Measurements from ENCODE around the gene PCGF1. TPM values are rescaled to one million over a fixed set of nuclear protein-coding genes. Genes with fewer than 3 reads are reported as not detected.

PCGF1 gene
- total RNA-seq: 7.0 and 8.3 TPM in 2 replicates

DNA sequence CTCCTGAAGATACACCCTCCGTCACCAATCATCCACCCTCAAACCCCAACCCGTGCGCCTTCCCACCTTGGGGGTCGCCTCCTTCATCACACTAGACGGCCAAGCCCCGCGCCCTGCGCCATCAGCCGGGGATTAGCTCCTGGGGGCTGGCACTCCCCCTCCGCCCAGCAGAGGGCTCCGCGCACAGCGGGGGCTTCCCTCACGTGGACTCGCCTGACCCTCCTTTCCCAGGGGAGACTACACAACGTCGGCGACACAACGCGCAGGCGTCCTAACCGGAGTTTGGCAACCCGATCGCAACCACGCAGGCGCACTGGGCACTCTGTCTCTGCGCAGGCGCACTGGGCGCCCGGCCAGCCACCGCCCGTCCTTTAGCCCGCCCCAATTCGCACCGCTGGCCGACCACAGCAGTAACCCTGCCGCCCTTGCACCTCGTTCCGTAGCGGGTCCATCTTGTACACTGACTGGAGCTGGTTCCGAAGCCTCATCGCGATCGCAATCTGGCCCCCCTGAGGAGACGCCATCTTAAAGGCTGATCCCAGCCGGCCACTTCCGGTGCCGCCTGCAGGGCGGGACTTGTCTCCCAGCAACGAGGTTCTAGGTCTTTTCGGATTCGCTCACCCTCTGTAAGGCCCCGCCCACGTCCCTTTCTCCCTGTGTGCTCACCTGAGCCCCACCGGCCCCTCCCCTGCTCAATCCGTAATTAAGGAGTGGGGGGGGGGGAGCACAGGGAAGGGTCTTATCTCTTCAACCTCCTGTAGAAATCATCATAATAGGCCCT, at the start of gene PCGF1:
Gene PCGF1 (minus strand): TSS at position 551 of the 781 bp plus-strand sequence. CDS start 27 bp downstream, at position 524.
- peak; percentile 97 to 98 for DNase-seq (ENCODE audit: low read depth in 2 of 2)

DNA sequence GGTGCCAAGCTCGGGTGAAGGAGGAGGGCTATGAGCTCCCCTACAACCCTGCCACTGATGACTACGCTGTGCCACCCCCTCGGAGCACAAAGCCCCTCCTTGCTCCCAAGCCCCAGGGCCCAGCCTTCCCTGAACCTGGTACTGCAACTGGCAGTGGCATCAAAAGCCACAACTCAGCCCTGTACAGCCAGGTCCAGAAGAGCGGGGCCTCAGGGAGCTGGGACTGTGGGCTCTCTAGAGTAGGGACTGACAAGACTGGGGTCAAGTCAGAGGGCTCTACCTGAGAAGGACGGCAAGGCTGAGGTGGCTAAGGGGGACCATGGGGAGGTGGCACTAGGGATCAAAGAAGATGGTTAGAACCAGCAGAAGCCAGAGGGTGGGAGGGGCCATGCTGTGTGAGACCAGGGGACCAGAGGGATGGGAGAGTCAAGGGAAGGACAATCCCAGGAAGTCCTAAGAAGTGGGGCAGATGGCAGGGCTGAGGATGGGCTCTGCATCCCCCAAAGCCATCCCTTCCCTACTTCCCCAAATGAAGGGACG, 49.4 kb upstream of the PCGF1 start:
- DNase-seq (ENCODE audit: low read depth in 2 of 2): no peak

DNA sequence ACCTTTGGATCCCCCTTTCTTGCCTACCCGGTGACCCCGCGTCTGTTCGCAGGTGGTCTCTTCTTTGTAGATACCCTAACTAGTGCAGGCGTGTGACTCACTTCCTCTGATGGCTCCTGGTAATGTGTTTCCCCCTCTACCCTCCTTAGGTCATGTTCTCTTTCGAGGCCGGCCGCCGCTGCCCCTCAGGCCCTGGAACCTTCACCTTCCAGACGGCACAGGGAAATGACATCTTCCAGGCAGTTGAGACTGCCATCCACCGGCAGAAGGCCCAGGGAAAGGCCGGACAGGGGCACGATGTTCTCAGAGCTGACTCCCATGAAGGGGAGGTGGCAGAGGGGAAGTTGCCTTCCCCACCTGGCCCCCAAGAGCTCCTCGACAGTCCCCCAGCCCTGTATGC, 48.7 kb upstream of the PCGF1 start:
- no peak for DNase-seq (ENCODE audit: low read depth in 2 of 2)

DNA sequence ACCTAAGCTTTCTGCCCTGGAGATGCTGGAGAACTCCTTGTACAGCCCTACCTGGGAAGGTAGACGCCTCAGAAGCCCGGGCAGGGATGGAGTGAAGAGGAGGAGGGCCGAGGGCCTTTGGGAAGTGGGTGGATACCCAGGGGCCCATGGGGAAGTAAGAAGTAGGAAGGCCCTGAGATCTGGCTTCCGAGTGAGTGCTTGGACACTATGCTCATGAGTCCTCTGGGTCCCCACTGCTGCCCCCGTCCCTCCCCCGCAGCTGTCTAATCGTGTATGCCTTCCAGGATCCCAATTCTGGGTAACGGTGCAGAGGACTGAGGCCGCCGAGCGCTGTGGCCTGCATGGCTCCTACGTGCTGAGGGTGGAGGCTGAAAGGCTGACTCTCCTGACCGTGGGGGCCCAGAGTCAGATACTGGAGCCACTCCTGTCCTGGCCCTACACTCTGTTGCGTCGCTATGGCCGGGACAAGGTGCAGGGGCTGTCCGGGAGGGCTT, 48.2 kb upstream of the PCGF1 start:
- DNase-seq (ENCODE audit: low read depth in 2 of 2): no peak

DNA sequence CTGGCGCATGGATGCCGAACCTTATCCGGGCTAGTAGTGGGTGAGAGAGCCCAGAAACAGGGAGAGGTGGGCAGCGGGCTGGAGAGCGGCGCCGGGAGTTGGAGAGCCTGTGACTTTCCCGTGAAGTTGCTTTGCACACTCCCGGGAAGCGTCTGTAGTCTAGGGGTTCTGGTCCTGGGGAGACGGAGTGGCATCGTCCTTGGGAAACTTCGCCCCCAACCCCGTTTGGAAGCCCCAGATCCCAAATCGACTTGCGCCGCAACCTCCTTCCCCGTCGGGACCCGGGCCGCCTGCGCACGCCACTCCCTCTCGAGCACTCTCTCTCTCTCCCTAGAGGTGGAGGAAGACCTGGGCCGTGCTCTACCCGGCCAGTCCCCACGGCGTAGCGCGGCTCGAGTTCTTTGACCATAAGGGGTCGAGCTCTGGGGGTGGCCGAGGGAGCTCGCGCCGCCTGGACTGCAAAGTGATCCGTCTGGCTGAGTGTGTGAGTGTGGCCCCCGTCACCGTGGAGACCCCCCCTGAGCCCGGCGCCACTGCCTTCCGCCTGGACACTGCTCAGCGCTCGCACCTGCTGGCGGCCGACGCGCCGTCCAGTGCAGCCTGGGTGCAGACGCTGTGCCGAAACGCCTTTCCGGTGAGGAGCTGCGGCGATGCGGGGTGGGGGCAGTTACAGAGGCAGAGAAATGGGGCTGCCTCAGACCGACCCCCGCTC, 47.5 kb upstream of the PCGF1 start:
- DNase-seq (ENCODE audit: low read depth in 2 of 2): peak; percentile 39 to 57

DNA sequence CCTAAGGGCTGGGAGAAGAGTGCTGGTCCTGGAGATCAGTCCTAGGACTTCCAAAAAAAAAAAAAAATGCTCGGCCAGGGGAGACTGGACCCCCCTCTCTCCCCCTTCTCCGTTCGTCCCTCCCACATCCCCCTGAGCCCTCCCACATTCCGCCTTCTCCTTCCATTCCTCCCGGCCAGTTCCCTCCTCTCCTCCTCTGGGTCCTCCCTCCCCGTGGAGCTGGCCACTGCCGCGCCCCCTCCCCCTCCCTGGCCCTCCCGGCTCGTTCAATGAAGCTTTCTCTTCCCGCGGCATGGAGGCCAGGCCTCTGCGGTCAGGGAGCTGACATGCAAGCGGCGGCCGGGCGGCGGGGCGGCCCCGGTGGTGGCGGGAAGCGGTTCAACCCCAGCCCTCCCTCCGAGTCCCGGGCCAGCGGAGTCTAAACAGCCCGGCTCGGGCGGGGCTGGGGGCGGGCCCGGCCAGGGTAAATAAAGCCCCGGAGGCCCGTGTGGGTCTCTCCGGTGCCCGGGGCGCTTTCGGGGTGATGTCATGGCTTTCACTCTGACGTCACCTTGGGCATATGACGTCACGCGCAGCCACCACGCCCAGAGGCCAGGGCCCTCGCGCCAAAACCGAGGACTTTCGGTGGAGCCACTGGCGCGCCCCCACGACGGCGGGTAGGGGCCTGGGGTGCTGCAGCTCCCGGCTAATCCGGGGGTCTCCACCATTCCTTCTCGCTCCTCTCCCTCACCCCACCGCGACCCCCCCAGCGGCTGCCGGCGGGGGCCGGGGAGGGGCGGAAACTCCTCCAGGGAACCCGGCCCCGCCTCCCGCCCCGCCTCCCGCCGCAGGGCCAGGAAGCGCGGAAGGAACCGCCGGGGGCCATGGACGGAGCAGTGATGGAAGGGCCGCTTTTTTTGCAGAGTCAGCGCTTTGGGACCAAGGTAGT, 46.7 kb upstream of the PCGF1 start, which contains the start of the genes DOK1 and LOXL3:
Gene DOK1 (plus strand): TSS at position 829 of the 928 bp plus-strand sequence. CDS start 35 bp downstream, at position 864.
Gene LOXL3 (minus strand): TSS at position 51 of the 928 bp plus-strand sequence. CDS start 1,308 bp downstream, outside the sequence.
- DNase-seq (ENCODE audit: low read depth in 2 of 2): peak; percentile 70 to 84

DNA sequence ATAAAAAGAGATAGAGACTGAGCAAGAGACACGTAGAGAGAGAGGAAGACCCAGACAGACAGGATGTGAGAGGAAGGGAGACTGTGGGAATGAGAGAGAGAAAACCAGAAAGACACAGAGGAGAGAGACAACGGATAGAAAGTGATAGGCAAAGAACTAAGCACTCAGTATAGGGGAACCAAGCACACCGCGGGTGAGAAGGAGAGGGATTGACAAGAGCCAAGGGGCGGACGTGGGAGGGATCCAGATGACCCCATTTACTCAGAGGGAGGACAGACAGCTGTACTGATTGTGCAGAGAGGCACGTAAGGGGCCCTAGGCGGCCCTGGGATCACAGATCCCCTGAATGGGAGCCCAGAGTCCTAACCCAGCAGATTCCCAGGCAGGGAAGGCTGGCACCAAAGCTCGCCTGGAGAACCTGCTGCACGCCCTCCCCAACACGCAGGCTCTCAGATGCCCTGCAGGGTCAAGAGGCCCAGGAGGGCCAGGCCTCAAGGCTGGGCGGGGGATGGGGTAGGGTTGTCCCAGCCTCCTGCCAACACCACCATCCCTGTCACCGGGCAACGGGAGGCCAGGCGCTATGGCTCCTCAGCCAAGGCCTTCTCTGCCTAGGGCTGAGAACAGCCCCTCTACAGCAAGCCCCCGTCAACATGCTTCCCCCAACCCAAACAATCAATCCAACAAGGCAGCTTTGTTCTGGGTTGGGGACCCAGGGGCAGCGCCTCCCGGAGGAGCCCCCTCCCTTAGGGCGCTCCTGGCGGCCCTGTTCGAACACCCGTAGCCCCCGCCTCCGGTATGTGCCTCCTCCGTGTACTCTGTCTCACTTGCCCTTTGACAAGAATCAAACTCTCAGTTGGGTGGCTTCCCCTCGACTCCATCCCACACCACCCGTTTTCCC, 45.7 kb upstream of the PCGF1 start:
- no peak for DNase-seq (ENCODE audit: low read depth in 2 of 2)

DNA sequence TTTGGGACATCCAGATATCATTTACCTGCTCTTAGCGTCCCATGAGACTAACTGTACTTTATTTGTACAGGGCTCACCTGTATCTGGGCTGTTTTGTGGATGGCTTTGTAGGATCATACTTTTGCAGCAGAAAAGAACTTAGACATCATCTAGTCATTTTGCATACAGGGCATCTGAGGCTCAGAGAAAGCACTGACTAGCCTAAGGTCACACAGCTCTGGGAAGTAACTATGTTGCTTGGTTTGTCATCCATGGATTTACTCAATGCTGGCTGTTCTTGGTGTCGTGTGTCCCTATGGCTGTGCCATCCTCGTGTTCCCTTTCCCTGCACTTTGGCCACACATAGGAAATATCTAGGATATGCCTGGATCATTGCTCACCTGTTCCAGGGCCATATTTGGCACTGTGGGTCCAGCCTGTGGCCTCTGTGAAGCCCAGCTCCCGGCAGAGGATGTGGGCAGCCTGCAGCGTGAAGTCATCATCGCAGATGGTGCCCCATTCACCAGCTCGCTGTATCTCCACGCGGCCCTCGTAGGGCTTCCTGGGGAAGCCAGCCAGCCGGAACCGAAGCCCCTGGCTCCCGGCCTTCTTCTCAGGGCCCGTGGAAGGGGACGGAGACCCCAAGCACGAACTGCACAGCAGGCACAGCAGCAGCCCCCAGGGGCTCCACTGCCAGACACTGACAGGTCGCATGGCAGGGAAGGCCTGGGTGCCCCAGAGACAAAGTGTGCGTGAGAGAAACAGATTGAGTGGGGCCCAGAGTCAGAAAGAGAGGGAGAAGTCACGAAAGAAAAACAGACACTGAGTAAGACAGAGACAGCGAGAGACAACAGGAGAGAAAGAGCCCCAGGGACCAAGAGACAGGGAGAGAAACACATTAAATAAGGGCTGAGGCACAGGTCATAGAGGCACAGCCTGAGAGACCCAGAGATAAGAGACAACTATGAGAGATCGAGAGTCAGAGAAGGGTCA, 44.7 kb upstream of the PCGF1 start:
- no peak for DNase-seq (ENCODE audit: low read depth in 2 of 2)

DNA sequence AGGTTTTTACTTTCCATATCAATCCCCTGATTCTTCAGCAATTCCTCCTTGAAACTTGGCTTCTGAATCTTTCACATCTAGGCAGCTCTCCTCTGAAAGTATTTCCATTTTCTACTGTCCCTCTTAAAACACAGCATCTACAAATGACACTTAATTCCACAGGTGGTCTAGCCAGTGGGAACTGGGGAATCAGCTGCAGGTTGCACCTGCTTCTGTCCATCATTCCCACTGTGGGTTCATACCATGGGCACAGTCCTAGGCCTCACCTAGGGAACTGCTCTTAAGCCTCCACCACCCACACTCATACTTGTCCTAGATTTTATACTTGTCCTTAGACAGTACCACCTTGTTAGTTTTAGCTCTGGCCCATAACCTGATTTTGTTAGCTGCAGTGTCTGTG, 44.0 kb upstream of the PCGF1 start:
- no peak for DNase-seq (ENCODE audit: low read depth in 2 of 2)

DNA sequence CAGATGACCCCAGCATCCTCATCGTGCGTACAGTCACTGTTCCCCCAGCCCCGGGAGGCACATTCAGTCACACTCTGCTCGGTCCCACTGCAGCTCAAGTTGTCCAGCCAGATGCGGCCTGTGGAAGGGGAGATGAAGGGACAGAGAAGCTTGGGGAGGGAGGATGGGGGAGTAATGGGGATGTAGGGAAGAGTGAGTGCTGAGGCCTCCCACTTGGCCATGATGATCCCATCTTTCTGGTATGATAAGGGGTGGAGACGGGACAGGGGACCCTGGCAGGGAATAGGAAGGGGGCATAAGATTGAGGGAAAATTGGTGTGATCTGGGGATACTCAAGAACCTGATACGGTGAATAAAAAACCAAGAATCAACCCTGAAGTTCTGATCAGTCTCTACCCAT, 42.7 kb upstream of the PCGF1 start:
- DNase-seq (ENCODE audit: low read depth in 2 of 2): no peak

DNA sequence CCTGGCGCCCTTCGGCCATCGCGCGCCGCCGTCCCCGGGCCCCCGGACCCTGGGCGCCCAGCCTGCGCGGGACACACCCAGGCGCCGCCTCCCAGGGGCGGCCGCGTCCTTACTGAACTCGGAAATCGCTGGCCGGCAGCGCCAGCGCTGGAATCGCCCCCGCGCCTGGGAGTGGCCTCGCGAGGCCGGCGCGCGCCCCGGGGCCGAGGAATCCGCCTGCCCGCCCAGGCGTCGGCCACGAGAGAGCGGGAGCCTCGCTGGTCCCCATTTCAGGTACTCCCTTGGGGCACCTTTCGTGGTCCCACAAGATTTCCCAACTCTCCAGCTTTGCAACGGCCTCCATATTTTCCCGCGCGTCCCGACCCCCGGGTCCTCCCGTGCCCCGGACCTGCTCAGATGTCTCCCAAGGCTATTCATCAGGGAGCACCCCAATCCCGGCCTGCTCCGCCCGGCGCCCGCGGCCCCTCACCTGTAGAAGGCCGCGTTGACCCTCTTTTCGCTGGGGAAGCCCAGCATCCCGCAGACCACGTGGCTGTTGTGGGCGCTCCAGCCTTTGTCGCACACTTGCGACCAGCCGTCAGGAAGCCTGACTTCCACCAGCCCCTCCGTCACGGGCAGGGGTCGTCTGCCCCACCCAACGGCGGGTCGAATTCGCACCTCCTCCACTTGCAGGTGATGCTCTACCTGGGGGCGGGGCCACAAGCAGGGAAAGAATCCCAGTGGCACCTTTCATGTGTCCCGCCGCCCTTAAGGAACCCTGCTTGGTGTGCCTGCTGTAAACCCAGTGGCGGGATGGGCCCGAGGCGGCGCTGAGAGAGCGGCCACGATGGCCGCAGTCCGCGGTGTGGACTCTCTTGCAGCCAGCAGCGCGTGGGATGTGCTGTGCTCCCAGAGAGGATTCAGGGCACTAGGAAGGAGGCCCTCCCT, 41.7 kb upstream of the PCGF1 start:
- DNase-seq (ENCODE audit: low read depth in 2 of 2): peak; percentile 36 to 49

DNA sequence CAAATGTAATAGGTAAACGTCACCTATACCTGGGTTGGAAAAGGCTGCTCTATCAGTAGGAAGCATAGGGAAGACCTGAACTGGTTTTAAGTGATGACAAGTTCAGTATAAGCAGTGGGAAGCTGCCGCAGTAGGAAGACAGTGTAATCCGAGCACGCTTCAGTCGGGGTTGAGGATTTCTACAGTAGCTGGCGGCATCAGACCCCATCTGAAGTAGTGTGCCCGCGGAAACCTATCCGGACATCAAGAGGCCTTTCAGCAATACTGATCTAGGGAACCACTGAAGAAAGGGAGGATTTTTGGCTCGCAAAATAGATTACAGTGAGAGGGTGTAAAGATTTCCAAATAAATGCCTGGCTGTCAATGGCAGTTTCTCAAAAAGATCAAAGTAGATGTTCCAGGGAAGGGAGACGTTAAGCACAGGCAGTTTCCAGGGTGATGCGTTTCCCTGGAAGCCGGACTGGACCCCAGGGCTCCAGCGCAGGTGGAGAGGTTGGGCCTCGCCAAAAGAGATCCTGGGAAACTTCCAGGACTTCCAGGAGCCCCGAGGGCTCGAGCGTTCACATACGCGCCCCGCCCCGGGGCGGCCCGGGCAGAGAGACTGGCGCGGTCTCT, 40.9 kb upstream of the PCGF1 start:
- DNase-seq (ENCODE audit: low read depth in 2 of 2): no peak

DNA sequence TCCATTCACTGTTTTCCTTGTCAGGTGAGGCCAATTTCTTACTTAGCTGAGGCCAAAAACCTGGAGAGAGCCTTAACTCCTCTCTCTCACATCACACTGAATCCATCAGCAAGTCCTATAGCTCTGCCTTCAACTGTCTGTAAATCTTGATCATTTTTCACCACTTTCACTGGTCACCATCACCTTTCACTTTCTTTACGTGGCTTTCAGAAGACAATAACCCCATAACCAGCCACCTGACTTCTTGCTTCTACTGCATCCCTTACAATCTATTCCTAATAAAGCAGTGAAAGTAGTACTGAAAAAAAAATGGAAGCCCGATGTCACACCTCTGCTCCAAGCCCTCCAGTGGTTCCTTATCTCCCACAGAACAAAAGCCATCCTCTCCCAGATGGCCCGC, 38.5 kb upstream of the PCGF1 start:
- no peak for DNase-seq (ENCODE audit: low read depth in 2 of 2)

DNA sequence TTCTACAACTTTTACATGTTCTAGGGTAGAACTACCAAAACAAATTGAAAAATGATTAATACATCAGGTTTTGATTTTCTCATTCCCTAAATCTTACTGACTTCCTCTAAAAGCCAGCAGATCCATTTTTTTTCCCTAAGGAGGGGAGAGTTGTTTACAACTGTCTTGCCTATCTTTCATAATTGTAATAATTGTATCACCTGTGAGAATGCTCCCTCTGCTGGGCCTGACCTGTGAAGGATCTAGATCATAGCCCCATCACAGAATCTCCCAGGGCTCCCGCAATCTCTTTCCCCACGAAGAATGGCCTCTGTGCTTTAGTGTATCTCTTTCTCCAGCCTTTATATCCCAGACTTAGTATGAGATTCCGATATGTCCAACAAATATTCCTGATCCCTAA, 37.1 kb upstream of the PCGF1 start:
- no peak for DNase-seq (ENCODE audit: low read depth in 2 of 2)

DNA sequence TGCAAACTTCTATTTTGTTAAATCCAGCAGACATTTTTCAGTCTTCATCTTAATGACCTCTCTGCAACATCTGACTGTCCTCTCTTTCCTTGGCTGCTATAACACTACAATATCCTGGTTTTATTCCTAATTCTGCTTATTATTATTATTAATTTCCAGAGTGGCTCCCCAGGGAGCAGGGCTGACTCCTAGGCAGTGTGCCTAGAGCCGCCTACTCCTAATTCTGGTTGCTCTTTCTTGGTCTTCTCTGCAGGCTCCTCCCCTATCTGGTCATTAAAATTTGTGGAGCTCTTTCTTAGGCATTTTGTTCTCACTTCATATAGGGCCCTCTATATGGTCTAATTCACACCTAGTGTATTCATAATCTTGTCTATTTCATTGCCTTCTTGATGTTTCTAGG, 35.5 kb upstream of the PCGF1 start:
- DNase-seq (ENCODE audit: low read depth in 2 of 2): no peak

DNA sequence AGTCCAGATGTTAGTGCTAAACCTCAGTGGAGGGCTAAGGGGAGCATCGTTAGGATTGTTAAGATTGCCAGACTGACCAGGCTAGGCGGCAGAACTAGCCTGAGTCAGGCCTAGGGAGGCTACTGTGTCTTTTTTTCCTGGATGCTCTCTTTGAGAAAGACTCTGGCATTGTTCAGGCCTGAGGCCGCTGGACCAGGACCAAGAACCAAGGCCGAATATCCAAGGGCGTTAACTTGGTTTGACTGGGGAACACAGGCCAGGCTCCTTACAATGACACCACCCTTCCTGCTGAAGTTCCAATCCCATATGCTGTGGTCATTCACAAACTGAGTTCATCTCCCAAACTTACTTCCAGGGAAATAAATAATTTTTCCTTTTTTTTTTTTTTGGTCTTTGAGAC, 32.8 kb upstream of the PCGF1 start:
- DNase-seq (ENCODE audit: low read depth in 2 of 2): no peak

DNA sequence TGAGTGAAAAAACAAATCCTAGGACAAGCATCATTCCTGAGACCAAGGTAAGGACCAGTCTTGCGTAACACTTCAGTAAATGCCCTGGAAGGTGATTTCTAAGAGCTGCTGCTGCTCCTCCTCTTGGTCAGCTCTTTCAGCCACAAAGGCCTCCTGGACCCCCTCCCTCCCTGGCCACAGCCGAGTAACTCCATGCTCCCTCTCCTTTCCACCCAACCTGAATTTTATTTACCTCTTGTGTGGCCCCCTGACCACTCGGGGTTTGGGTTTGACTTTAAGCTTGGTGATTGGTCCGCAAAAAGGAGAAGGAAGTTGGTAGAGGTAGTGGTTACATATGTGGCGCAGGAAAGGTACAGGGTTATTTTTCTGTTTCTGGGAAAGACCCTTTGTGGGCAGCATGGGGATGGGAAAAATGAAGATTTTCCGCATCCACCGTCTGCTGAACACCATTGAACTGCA, 31.4 kb upstream of the PCGF1 start:
- DNase-seq (ENCODE audit: low read depth in 2 of 2): no peak

Measured in lung microvascular endothelial cell (primary cell).